CD14-positive monocyte (primary cell): ENCODE measurements around the gene PRKN. TPM values are rescaled to one million over a fixed set of nuclear protein-coding genes. Genes with fewer than 3 reads are reported as not detected.

Experiments used
- DNase-seq, 3 donors: peaks; one replicate each; pipeline ENCODE4 v3.0.0-alpha.2; 2011 to 2022
- H2AFZ ChIP-seq: 2 replicates; pipeline ENCODE4 v1.6.0; 2012; ENCODE audit warnings: mild to moderate bottlenecking, low read depth, low read length, inconsistent platforms; ENCODE audit not compliant: insufficient read depth, poor library complexity, severe bottlenecking
- H3K27ac ChIP-seq, 2 donors: 1 replicate in 1 of 2; 2 replicates in 1 of 2; pipeline ENCODE4 v1.5.1; 2012 to 2013; ENCODE audit warnings: low read length in 2 of 2, control low read depth in 1 of 2, inconsistent platforms in 1 of 2, low read depth in 1 of 2, mild to moderate bottlenecking in 1 of 2
- H3K27me3 ChIP-seq, 2 donors: one replicate each; pipeline versions ENCODE4 v1.6.0 to v1.6.1; 2011 to 2013; ENCODE audit warnings: low read length in 2 of 2; ENCODE audit not compliant: control insufficient read depth in 2 of 2, insufficient read depth in 2 of 2
- H3K36me3 ChIP-seq, 2 donors: replicated peaks in 1 of 2; 1 replicate in 1 of 2; 2 replicates in 1 of 2; pipeline versions ENCODE4 v1.5.1 to v1.6.1; 2012 to 2013; ENCODE audit warnings: low read length in 2 of 2, control low read depth in 1 of 2, inconsistent platforms in 1 of 2, mild to moderate bottlenecking in 1 of 2; ENCODE audit not compliant: insufficient read depth in 2 of 2, control insufficient read depth in 1 of 2
- H3K4me1 ChIP-seq, 2 donors: 1 replicate in 1 of 2; 2 replicates in 1 of 2; pipeline versions ENCODE4 v1.5.1 to v1.6.1; 2012 to 2013; ENCODE audit warnings: low read length in 2 of 2, control low read depth in 1 of 2, inconsistent platforms in 1 of 2, mild to moderate bottlenecking in 1 of 2, moderate library complexity in 1 of 2; ENCODE audit not compliant: insufficient read depth in 2 of 2, control insufficient read depth in 1 of 2
- H3K4me2 ChIP-seq: replicated peaks from 2 replicates; pipeline ENCODE3; 2012; ENCODE audit warnings: low read length, moderate library complexity, mild to moderate bottlenecking; ENCODE audit not compliant: poor library complexity, severe bottlenecking; ENCODE audit errors: extremely low read depth
- H3K4me3 ChIP-seq, 3 experiments: fragments of 200-600 bp in 1 of 3; sonication (generic) in 1 of 3; replicated peaks in 1 of 3; 1 replicate in 2 of 3; 2 replicates in 1 of 3; pipeline ENCODE4 v1.5.1; 2011 to 2013; ENCODE audit warnings: low read length in 3 of 3, mild to moderate bottlenecking in 3 of 3, control low read depth in 2 of 3, low read depth in 2 of 3, inconsistent platforms in 1 of 3, moderate library complexity in 1 of 3
- H3K79me2 ChIP-seq: 2 replicates; pipeline ENCODE4 v1.6.0; 2012; ENCODE audit warnings: mild to moderate bottlenecking, control low read depth, inconsistent platforms, low read length, moderate library complexity; ENCODE audit not compliant: insufficient read depth
- H3K9ac ChIP-seq: 2 replicates; pipeline ENCODE4 v1.6.0; 2017; ENCODE audit warnings: low read length, mild to moderate bottlenecking; ENCODE audit not compliant: insufficient read depth, poor library complexity, severe bottlenecking
- H3K9me3 ChIP-seq, 2 donors: replicated peaks in 1 of 2; 1 replicate in 1 of 2; 2 replicates in 1 of 2; pipeline versions ENCODE4 v1.5.1 to v1.6.1; 2012 to 2013; ENCODE audit warnings: low read length in 2 of 2, control low read depth in 1 of 2; ENCODE audit not compliant: control insufficient read depth in 1 of 2, insufficient read depth in 1 of 2
- H4K20me1 ChIP-seq: 2 replicates; pipeline ENCODE4 v1.6.0; 2012; ENCODE audit warnings: mild to moderate bottlenecking, low read length, control low read depth, moderate library complexity; ENCODE audit not compliant: insufficient read depth
- H3K27ac Mint-ChIP-seq, 7 donors: one replicate each; pipeline ENCODE4 v1.8.0; 2020; ENCODE audit warnings: mild to moderate bottlenecking in 7 of 7, mixed read lengths in 7 of 7, moderate library complexity in 6 of 7, inconsistent platforms in 2 of 7
- H3K27me3 Mint-ChIP-seq, 3 donors: one replicate each; pipeline ENCODE4 v1.8.0; 2021 to 2022; ENCODE audit warnings: low read depth in 3 of 3, mild to moderate bottlenecking in 3 of 3, mixed read lengths in 3 of 3, moderate library complexity in 3 of 3, inconsistent platforms in 1 of 3
- H3K36me3 Mint-ChIP-seq, 2 donors: one replicate each; pipeline ENCODE4 v1.8.0; 2020; ENCODE audit warnings: mixed read lengths in 2 of 2, inconsistent platforms in 1 of 2, mild to moderate bottlenecking in 1 of 2
- H3K4me1 Mint-ChIP-seq: one replicate; pipeline ENCODE4 v1.8.0; 2020; ENCODE audit warnings: mild to moderate bottlenecking, mixed read lengths
- H3K4me3 Mint-ChIP-seq, 2 donors: one replicate each; pipeline ENCODE4 v1.8.0; 2020; ENCODE audit warnings: mild to moderate bottlenecking in 2 of 2, mixed read lengths in 2 of 2, moderate library complexity in 1 of 2
- H3K9me3 Mint-ChIP-seq, 7 donors: one replicate each; pipeline ENCODE4 v1.8.0; 2020 to 2022; ENCODE audit warnings: mixed read lengths in 7 of 7, mild to moderate bottlenecking in 6 of 7, moderate library complexity in 6 of 7, inconsistent platforms in 2 of 7
- CTCF ChIP-seq: fragments of 200-600 bp; IDR thresholded peaks from one replicate; pipeline ENCODE4 v1.8.0; 2022; ENCODE audit warnings: antibody characterized with exemption, mild to moderate bottlenecking
- WGBS: methylation state at CpG from one replicate; pipeline ENCODE4 v1.1.5; 2013; ENCODE audit warnings: missing lambda C conversion rate; ENCODE audit not compliant: insufficient coverage; 5-methylcytosine and 5-hydroxymethylcytosine counted together
- intact Hi-C, 2 donors: fragments of 100-400 bp; cut with micrococcal nuclease; formaldehyde crosslinking; loops; one replicate each; pipeline versions ENCODE4 v1.15.0 to v1.15.1; 2023
- polyA plus RNA-seq, 3 donors: library from polyadenylated mRNA; depleted of rRNA in 1 of 3; unstranded in 2 of 3; stranded (reverse) in 1 of 3; fragments of 300-500 nt in 2 of 3; fragments of >200 nt in 1 of 3; fragmentation: Illumina TruSeq in 2 of 3; gene quantifications; 1 replicate in 2 of 3; 2 replicates in 1 of 3; pipeline ENCODE4 v1.2.3, GENCODE V29; 2012 to 2021

Gene PRKN
- polyA plus RNA-seq, 3 donors, result 0.19 to 0.21 TPM; not detected in 1

DNA sequence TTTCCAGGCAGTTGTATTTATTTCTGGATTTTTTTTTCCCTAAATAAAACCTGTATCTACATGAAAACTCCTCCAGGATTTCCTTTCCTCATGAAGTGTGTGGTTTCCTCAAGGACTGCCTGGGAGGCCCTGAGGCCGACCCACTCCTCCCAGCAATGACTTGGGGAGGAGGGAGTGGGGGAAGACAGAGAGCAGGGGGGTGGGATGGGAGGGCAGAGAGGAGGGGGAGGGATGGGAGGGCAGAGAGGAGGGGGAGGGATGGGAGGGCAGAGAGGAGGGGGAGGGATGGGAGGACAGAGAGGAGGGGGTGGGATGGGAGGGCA lies 1291.9 kb downstream of the PRKN start:
- no peaks in the 10 kb centered on the region for H3K9me3 ChIP-seq
- no peak for DNase-seq
- intact Hi-C loops, result no loop called here
- Mint-ChIP-seq H3K9me3 (peaks cover 0 to 4% (median 0%) of the 10 kb centered on the region in 7 donors), H3K4me3 (no peak overlapping the region), H3K27ac (no peak overlapping the region), H3K4me1 (no peaks in the 10 kb centered on the region), H3K27me3 (no peaks in the 10 kb centered on the region), H3K36me3 (no peaks in the 10 kb centered on the region)
- H2AFZ ChIP-seq, result no peak overlapping the region
- TF ChIP-seq CTCF, result no peak
- H3K4me1 ChIP-seq, result no peaks in the 10 kb centered on the region
- H3K27me3 ChIP-seq, result no peaks in the 10 kb centered on the region
- no CpG with 5 or more reads among the region's 1 CpG for WGBS
- H3K9ac ChIP-seq, result no peak overlapping the region
- no peak overlapping the region for H3K27ac ChIP-seq
- no peaks in the 10 kb centered on the region for H3K79me2 ChIP-seq
- no peak overlapping the region for H3K4me2 ChIP-seq
- H4K20me1 ChIP-seq, result no peaks in the 10 kb centered on the region
- no peaks in the 10 kb centered on the region for H3K36me3 ChIP-seq
- no peak overlapping the region for H3K4me3 ChIP-seq

DNA sequence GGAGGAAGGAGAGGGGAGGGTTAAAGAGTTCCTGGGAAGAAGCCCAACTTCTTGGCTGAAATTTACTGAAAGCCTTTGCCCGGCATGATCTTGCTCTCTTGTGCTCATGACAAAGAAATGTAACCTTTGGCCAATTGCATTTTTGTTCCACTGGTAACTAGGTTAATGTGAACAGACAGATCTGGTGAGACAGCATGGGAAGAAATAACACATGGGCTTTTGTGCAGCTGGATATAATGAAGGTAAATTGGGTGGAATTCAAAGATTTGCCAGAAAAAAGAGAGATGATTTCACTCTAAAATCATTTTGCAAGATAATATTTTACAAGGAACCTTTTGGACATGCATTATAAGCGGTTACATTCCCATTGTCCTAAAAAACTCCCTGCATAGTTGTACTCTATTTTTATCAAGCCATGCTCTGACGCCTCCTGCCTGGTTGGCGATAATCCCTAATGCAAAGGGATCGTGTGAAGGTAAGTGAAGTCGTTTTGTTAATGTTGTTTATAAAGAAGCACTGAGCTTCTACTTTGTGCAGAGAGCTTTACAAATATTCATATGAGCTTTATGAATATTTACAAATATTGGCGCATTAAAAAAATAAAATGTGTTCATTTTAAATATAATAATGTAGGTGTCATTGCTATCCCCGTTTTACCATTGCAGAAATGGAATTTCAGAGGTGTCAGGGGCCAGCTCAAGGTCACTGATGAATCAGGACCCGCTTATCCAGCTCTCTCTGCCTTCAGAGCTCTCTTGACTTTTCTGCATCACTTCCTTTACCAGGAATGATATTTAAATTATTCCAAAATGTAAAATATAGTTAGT lies 1292.4 kb downstream of the PRKN start:
- no peak overlapping the region for H3K4me2 ChIP-seq
- H2AFZ ChIP-seq, result no peak overlapping the region
- no peak overlapping the region for H3K4me3 Mint-ChIP-seq
- no peak overlapping the region for H3K4me3 ChIP-seq
- no peaks in the 10 kb centered on the region for H3K79me2 ChIP-seq
- no peaks in the 10 kb centered on the region for H3K9me3 ChIP-seq
- DNase-seq, result no peak
- WGBS, result 100% methylated on average over 1 of the region's 9 CpGs
- no peaks in the 10 kb centered on the region for H4K20me1 ChIP-seq
- H3K27me3 ChIP-seq, result no peaks in the 10 kb centered on the region
- H3K27ac Mint-ChIP-seq, result no peak overlapping the region
- intact Hi-C loops, result no loop called here
- no peaks in the 10 kb centered on the region for H3K4me1 Mint-ChIP-seq
- H3K9ac ChIP-seq, result no peak overlapping the region
- H3K27ac ChIP-seq, result no peak overlapping the region
- no peaks in the 10 kb centered on the region for H3K27me3 Mint-ChIP-seq
- no peaks in the 10 kb centered on the region for H3K36me3 Mint-ChIP-seq
- peaks cover 0 to 4% (median 0%) of the 10 kb centered on the region in 7 donors for H3K9me3 Mint-ChIP-seq
- H3K4me1 ChIP-seq, result no peaks in the 10 kb centered on the region
- TF ChIP-seq CTCF, result no peak
- H3K36me3 ChIP-seq, result no peaks in the 10 kb centered on the region
